H9 (cell line): ENCODE measurements around the gene LRCOL1. TPM values are rescaled to one million over a fixed set of nuclear protein-coding genes. Genes with fewer than 3 reads are reported as not detected.

Experiments used
- DNase-seq: peaks from one replicate; pipeline ENCODE4 v3.0.0-alpha.2; 2017
- H2AFZ ChIP-seq: one replicate; pipeline ENCODE4 v1.6.1; 2013; ENCODE audit warnings: mild to moderate bottlenecking, low read length, control low read depth, moderate library complexity
- H2AK5ac ChIP-seq: 2 replicates; pipeline ENCODE4 v1.6.1; 2013; ENCODE audit warnings: low read length, control low read depth, mixed read lengths; ENCODE audit not compliant: insufficient read length
- H2BK120ac ChIP-seq: one replicate; pipeline ENCODE4 v1.6.1; 2013; ENCODE audit warnings: low read depth, mild to moderate bottlenecking, low read length, control low read depth, inconsistent platforms; ENCODE audit not compliant: poor library complexity, severe bottlenecking
- H2BK12ac ChIP-seq: 2 replicates; pipeline ENCODE4 v1.6.1; 2013; ENCODE audit warnings: low read length, control low read depth, mixed read lengths, low read depth; ENCODE audit not compliant: insufficient read length
- H2BK15ac ChIP-seq: 2 replicates; pipeline ENCODE4 v1.6.1; 2013; ENCODE audit warnings: low read depth, low read length, control low read depth
- H2BK20ac ChIP-seq: one replicate; pipeline ENCODE4 v1.6.1; 2013; ENCODE audit warnings: low read depth, mild to moderate bottlenecking, low read length, control low read depth, inconsistent platforms; ENCODE audit not compliant: poor library complexity, severe bottlenecking
- H2BK5ac ChIP-seq: 2 replicates; pipeline ENCODE4 v1.6.1; 2013; ENCODE audit warnings: low read length, control low read depth, mixed read lengths; ENCODE audit not compliant: insufficient read length
- H3K14ac ChIP-seq: 2 replicates; pipeline ENCODE4 v1.6.1; 2013; ENCODE audit warnings: low read length, control low read depth; ENCODE audit not compliant: insufficient read depth
- H3K18ac ChIP-seq: 2 replicates; pipeline ENCODE4 v1.6.1; 2013; ENCODE audit warnings: low read depth, mild to moderate bottlenecking, mixed read lengths, low read length, control low read depth; ENCODE audit not compliant: insufficient read length
- H3K23ac ChIP-seq: 2 replicates; pipeline ENCODE4 v1.6.1; 2013; ENCODE audit warnings: low read length, control low read depth, mixed read lengths, low read depth; ENCODE audit not compliant: insufficient read length
- H3K23me2 ChIP-seq: 2 replicates; pipeline ENCODE4 v1.6.1; 2013; ENCODE audit warnings: low read depth, mild to moderate bottlenecking, mixed read lengths, low read length, control low read depth; ENCODE audit not compliant: insufficient read length, poor library complexity, severe bottlenecking
- H3K27ac ChIP-seq: 2 replicates; pipeline ENCODE4 v1.5.1; 2013; ENCODE audit warnings: low read length, control low read depth, mixed read lengths, low read depth; ENCODE audit not compliant: insufficient read length
- H3K27me3 ChIP-seq: 2 replicates; pipeline ENCODE4 v1.6.1; 2013; ENCODE audit warnings: low read length, control low read depth, inconsistent platforms; ENCODE audit not compliant: insufficient read depth
- H3K4ac ChIP-seq: 2 replicates; pipeline ENCODE4 v1.6.1; 2013; ENCODE audit warnings: low read depth, mild to moderate bottlenecking, control low read depth, inconsistent platforms, low read length, moderate library complexity
- H3K4me1 ChIP-seq: 2 replicates; pipeline ENCODE4 v1.6.1; 2013; ENCODE audit warnings: low read length, control low read depth, inconsistent platforms; ENCODE audit not compliant: insufficient read depth
- H3K4me2 ChIP-seq: 2 replicates; pipeline ENCODE4 v1.6.1; 2013; ENCODE audit warnings: low read length, control low read depth, mixed read lengths; ENCODE audit not compliant: insufficient read length, insufficient read depth
- H3K56ac ChIP-seq: 2 replicates; pipeline ENCODE4 v1.6.1; 2013; ENCODE audit warnings: low read depth, mild to moderate bottlenecking, mixed read lengths, low read length, control low read depth; ENCODE audit not compliant: insufficient read length
- H3K79me1 ChIP-seq: 2 replicates; pipeline ENCODE4 v1.6.1; 2013; ENCODE audit warnings: low read depth, mild to moderate bottlenecking, moderate library complexity, low read length, control low read depth, inconsistent platforms; ENCODE audit not compliant: insufficient read depth, poor library complexity, severe bottlenecking
- H3K79me2 ChIP-seq: 2 replicates; pipeline ENCODE4 v1.6.1; 2013; ENCODE audit warnings: low read length, control low read depth, inconsistent platforms; ENCODE audit not compliant: insufficient read depth
- H3K9ac ChIP-seq: 2 replicates; pipeline ENCODE4 v1.6.1; 2013; ENCODE audit warnings: low read length, control low read depth, mixed read lengths; ENCODE audit not compliant: insufficient read length; ENCODE audit errors: extremely low read depth
- H3K9me3 ChIP-seq: one replicate; pipeline ENCODE4 v1.6.1; 2013; ENCODE audit warnings: low read depth, low read length, inconsistent platforms; ENCODE audit not compliant: control insufficient read depth
- H3T11ph ChIP-seq: one replicate; pipeline ENCODE4 v1.6.1; 2013; ENCODE audit warnings: mild to moderate bottlenecking, low read length, control low read depth, inconsistent platforms
- H4K20me1 ChIP-seq: one replicate; pipeline ENCODE4 v1.6.1; 2013; ENCODE audit not compliant: control insufficient read depth, insufficient read length, insufficient read depth
- H4K5ac ChIP-seq: 2 replicates; pipeline ENCODE4 v1.6.1; 2013; ENCODE audit warnings: low read depth, mild to moderate bottlenecking, mixed read lengths, low read length, control low read depth; ENCODE audit not compliant: insufficient read length
- H4K8ac ChIP-seq: replicated peaks from 2 replicates; pipeline ENCODE4 v1.6.1; 2013; ENCODE audit warnings: low read length, control low read depth, mixed read lengths, low read depth; ENCODE audit not compliant: insufficient read length
- H4K91ac ChIP-seq: 2 replicates; pipeline ENCODE4 v1.6.1; 2013; ENCODE audit warnings: low read depth, mild to moderate bottlenecking, moderate library complexity, mixed read lengths, low read length, control low read depth; ENCODE audit not compliant: insufficient read length
- H3K27ac Mint-ChIP-seq, 3 experiments: 2 replicates in 2 of 3; 3 replicates in 1 of 3; pipeline ENCODE4 v1.8.0; 2020 to 2021; ENCODE audit warnings: mixed read lengths in 3 of 3, mild to moderate bottlenecking in 1 of 3, moderate library complexity in 1 of 3
- H3K27me3 Mint-ChIP-seq: 2 replicates; pipeline ENCODE4 v1.8.0; 2021; ENCODE audit warnings: low read depth, mild to moderate bottlenecking, moderate library complexity, mixed read lengths
- H3K36me3 Mint-ChIP-seq, 3 experiments: 2 replicates in 2 of 3; 3 replicates in 1 of 3; pipeline ENCODE4 v1.8.0; 2020 to 2021; ENCODE audit warnings: low read depth in 3 of 3, mixed read lengths in 3 of 3; ENCODE audit not compliant: insufficient read depth in 1 of 3
- H3K4me1 Mint-ChIP-seq, 2 experiments: 2 replicates each; pipeline ENCODE4 v1.8.0; 2020; ENCODE audit warnings: mixed read lengths in 2 of 2
- H3K4me3 Mint-ChIP-seq, 2 experiments: 2 replicates in 1 of 2; 3 replicates in 1 of 2; pipeline ENCODE4 v1.8.0; 2020 to 2021; ENCODE audit warnings: mild to moderate bottlenecking in 2 of 2, mixed read lengths in 2 of 2, moderate library complexity in 1 of 2
- H3K9me3 Mint-ChIP-seq, 2 experiments: 2 replicates in 1 of 2; 3 replicates in 1 of 2; pipeline ENCODE4 v1.8.0; 2020; ENCODE audit warnings: mild to moderate bottlenecking in 2 of 2, mixed read lengths in 2 of 2, moderate library complexity in 1 of 2
- WGBS: extraction: QIAGEN DNeasy Blood & Tissue Kit; methylation state at CpG from one replicate; pipeline ENCODE4 v1.1.7; 2013; ENCODE audit warnings: missing lambda C conversion rate, low lambda C conversion rate, mixed read lengths; ENCODE audit not compliant: insufficient read length; ENCODE audit errors: extremely low coverage; 5-methylcytosine and 5-hydroxymethylcytosine counted together
- total RNA-seq: library from RNA; stranded (reverse); gene quantifications from 2 replicates; pipeline ENCODE4 v1.2.1, GENCODE V29; 2021
- TF ChIP-seq, protein P1 (sequence below): fragments of 200-600 bp; sonication (generic); conservative IDR thresholded peaks from 3 replicates; pipeline ENCODE4 v1.8.0; 2021; ENCODE audit warnings: antibody characterized with exemption, mild to moderate bottlenecking

LRCOL1 gene
- total RNA-seq, 1 experiment from 2014 or later = not detected

DNA sequence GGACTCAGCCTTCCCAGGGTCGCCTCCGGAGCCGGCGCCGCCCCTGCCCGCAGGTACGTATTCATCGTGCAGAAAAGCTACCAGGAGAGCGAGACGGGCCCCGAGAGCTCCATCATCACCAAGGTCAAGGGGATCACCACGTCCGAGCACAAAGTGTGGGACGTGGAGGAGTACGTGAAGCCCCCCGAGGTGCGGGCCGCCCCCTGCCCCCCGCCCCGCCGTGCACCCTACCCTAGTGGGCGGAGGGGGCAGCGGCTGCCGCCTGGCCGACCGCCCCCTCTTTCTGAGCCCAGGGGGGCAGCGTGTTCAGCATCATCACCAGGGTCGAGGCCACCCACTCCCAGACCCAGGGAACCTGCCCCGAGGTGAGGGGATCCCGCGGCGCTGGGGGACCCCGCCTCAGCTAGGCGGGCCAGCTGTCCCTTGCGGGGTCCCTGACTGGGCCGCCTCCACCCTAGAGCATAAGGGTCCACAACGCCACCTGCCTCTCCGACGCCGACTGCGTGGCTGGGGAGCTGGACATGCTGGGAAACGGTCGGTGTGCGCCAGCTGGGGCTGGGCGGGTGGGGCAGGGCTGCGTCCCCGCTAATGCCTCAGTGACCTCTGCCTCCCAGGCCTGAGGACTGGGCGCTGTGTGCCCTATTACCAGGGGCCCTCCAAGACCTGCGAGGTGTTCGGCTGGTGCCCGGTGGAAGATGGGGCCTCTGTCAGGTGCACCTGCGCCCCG lies 9.2 kb upstream of the LRCOL1 start:
- H3K9ac ChIP-seq = no peak overlapping the region
- peaks cover 27% of the 10 kb centered on the region for H3K27me3 ChIP-seq

More for the DNA sequence above, 9.2 kb upstream of the LRCOL1 start:
- no peak overlapping the region for H2BK5ac ChIP-seq
- no peaks in the 10 kb centered on the region for H3K79me2 ChIP-seq
- H3K9me3 ChIP-seq = peaks cover 20% of the 10 kb centered on the region
- H3T11ph ChIP-seq = no peak overlapping the region
- no peak overlapping the region for H2BK15ac ChIP-seq
- H2BK120ac ChIP-seq = no peak overlapping the region
- no peaks in the 10 kb centered on the region for H4K20me1 ChIP-seq
- no peak overlapping the region for H2AK5ac ChIP-seq
- H3K27ac ChIP-seq = no peak overlapping the region
- H3K14ac ChIP-seq = no peak overlapping the region
- no peak overlapping the region for H3K4me2 ChIP-seq
- no peaks in the 10 kb centered on the region for H3K4me1 ChIP-seq
- DNase-seq = no peak
- H2AFZ ChIP-seq = no peak overlapping the region
- H2BK12ac ChIP-seq = no peak overlapping the region
- no peak overlapping the region for H3K18ac ChIP-seq
- Mint-ChIP-seq H3K4me1 (peaks cover 5 to 15% of the 10 kb centered on the region in 2 experiments), H3K36me3 (peaks cover 8 to 15% (median 10%) of the 10 kb centered on the region in 3 experiments), H3K4me3 (no peak overlapping the region), H3K27me3 (peaks cover 54% of the 10 kb centered on the region), H3K27ac (no peak overlapping the region), H3K9me3 (peaks cover 21 to 23% of the 10 kb centered on the region in 2 experiments)
- H4K8ac ChIP-seq = no peak overlapping the region
- no peaks in the 10 kb centered on the region for H3K23me2 ChIP-seq
- H3K4ac ChIP-seq = no peak overlapping the region
- no peak overlapping the region for H4K5ac ChIP-seq
- H3K56ac ChIP-seq = no peak overlapping the region
- H2BK20ac ChIP-seq = no peak overlapping the region
- H3K23ac ChIP-seq = no peak overlapping the region
- TF ChIP-seq, protein P1, sequence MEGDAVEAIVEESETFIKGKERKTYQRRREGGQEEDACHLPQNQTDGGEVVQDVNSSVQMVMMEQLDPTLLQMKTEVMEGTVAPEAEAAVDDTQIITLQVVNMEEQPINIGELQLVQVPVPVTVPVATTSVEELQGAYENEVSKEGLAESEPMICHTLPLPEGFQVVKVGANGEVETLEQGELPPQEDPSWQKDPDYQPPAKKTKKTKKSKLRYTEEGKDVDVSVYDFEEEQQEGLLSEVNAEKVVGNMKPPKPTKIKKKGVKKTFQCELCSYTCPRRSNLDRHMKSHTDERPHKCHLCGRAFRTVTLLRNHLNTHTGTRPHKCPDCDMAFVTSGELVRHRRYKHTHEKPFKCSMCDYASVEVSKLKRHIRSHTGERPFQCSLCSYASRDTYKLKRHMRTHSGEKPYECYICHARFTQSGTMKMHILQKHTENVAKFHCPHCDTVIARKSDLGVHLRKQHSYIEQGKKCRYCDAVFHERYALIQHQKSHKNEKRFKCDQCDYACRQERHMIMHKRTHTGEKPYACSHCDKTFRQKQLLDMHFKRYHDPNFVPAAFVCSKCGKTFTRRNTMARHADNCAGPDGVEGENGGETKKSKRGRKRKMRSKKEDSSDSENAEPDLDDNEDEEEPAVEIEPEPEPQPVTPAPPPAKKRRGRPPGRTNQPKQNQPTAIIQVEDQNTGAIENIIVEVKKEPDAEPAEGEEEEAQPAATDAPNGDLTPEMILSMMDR = no peak
- WGBS = no CpG with 5 or more reads among the region's 53 CpGs
- H3K79me1 ChIP-seq = no peaks in the 10 kb centered on the region
- H4K91ac ChIP-seq = no peak overlapping the region
